ENCODE measurements around the gene GHDC. TPM values are rescaled to one million over a fixed set of nuclear protein-coding genes. Genes with fewer than 3 reads are reported as not detected.
"Not testable (repeated sequence)": the region's sequence is repeated elsewhere in the genome, so short reads cannot be mapped to it uniquely, and the experiment has no call there.

GHDC gene
- total RNA-seq, 6 experiments from 2014 or later, result 8.8 to 23.9 (median 12.8) TPM

DNA sequence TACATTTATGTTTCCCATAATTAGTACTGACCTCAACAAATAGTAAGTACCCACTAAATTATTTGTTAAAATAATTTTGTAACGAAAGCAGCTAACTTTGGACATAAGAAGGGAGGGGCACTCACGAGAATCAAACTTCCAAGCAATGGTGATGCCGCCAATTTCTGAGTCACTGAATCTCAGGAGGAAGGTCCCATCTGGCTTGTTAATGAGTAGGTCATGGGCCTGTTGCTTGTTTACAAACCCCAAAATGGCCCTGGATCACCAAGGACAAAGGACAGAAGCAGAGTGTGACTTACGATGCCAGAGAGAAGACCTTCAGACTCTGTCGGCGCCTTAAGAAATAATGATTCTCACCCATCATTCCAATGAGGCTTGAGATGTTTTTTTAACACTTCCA lies 15.8 kb upstream of the GHDC start:
- intact Hi-C loops (cut with DNase I), result no loop called here
- peaks cover 0 to 45% (median 27%) of the 10 kb centered on the region in 4 donors for H3K36me3 ChIP-seq
- DNase-seq (no peak), ATAC-seq (no peak)
- no peaks in the 10 kb centered on the region for H3K27me3 ChIP-seq
- WGBS (ENCODE audit: insufficient coverage, low coverage, low lambda C conversion rate, missing lambda C conversion rate), result 83% methylated on average over 2 of the region's 6 CpGs
- H3K4me3 ChIP-seq, result no peak overlapping the region
- H3K9me3 ChIP-seq, result no peaks in the 10 kb centered on the region
- H3K27ac ChIP-seq, result no peak overlapping the region
- TF ChIP-seq POLR2A (IDR thresholded peaks at IDR 0.05), result no peak
- no peak for TF ChIP-seq CTCF (IDR thresholded peaks at IDR 0.05)
- no peaks in the 10 kb centered on the region for H3K4me1 ChIP-seq

DNA sequence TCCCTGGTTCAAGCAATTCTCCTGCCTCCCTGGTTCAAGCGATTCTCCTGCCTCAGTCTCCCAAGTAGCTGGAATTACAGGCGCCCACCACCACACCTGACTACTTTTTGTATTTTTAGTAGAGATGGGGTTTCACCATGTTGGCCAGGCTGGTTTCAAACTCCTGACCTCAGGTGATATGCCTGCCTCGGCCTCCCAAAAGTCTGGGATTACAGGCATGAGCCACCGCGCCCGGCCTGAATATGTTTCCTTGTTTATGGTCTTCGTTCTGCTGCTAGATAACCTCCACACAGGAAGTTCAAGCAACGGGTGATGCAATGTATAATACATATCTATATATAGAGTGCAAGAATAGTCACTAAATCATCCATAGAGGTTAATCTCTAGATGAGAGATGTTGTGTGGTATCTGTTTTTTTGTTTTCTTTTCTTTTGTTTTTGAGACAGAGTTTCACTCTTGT lies 11.9 kb upstream of the GHDC start:
- H3K27ac ChIP-seq; H3K4me3 ChIP-seq; H3K9me3 ChIP-seq; H3K27me3 ChIP-seq; DNase-seq; intact Hi-C loops (cut with DNase I); H3K4me1 ChIP-seq: not testable (repeated sequence)
- peak in 3 of 4 donors; percentile 39 to 44 (median 40) for ATAC-seq
- peaks cover 0 to 42% (median 23%) of the 10 kb centered on the region in 4 donors for H3K36me3 ChIP-seq
- WGBS (ENCODE audit: insufficient coverage, low coverage, low lambda C conversion rate, missing lambda C conversion rate), result 51% methylated on average over 8 of the region's 8 CpGs

- Histone ChIP-seq H3K4me3 (no peak overlapping the region), H3K9me3 (no peaks in the 10 kb centered on the region), H3K27ac (no peak overlapping the region), H3K36me3 (peaks cover 0 to 20% (median 7%) of the 10 kb centered on the region in 4 donors), H3K27me3 (no peaks in the 10 kb centered on the region), H3K4me1 (peaks cover 0 to 15% (median 5%) of the 10 kb centered on the region in 4 donors)
- no peak for DNase-seq
- ATAC-seq, result no peak
- intact Hi-C loops (cut with DNase I), result no loop called here
- no peak for TF ChIP-seq CTCF (IDR thresholded peaks at IDR 0.05)
- WGBS (ENCODE audit: insufficient coverage, low coverage, low lambda C conversion rate, missing lambda C conversion rate), result 82% methylated on average over 2 of the region's 2 CpGs
Observed at GRCh38 chr17:42203354-42203753, 9.1 kb upstream of the GHDC start.

- Histone ChIP-seq H3K9me3 (no peaks in the 10 kb centered on the region), H3K27ac (no peak overlapping the region), H3K36me3 (peaks cover 0 to 19% (median 7%) of the 10 kb centered on the region in 4 donors), H3K4me1 (peaks cover 0 to 15% (median 5%) of the 10 kb centered on the region in 4 donors), H3K4me3 (no peak overlapping the region), H3K27me3 (no peaks in the 10 kb centered on the region)
- intact Hi-C loops (cut with DNase I), result no loop called here
- TF ChIP-seq CTCF (IDR thresholded peaks at IDR 0.05), result no peak
- no peak for TF ChIP-seq POLR2A (IDR thresholded peaks at IDR 0.05)
- DNase-seq, result no peak
- ATAC-seq, result no peak
- 91% methylated on average over 5 of the region's 5 CpGs for WGBS (ENCODE audit: insufficient coverage, low coverage, low lambda C conversion rate, missing lambda C conversion rate)
Observed at GRCh38 chr17:42202696-42203095, 8.4 kb upstream of the GHDC start.

- no CpG with 5 or more reads among the region's 6 CpGs for WGBS (ENCODE audit: insufficient coverage, low coverage, low lambda C conversion rate, missing lambda C conversion rate)
- Histone ChIP-seq H3K27ac (no peak overlapping the region), H3K4me3 (no peak overlapping the region), H3K27me3 (no peaks in the 10 kb centered on the region), H3K36me3 (peaks cover 0 to 14% (median 6%) of the 10 kb centered on the region in 4 donors), H3K9me3 (no peaks in the 10 kb centered on the region), H3K4me1 (peaks cover 0 to 15% (median 5%) of the 10 kb centered on the region in 4 donors)
- DNase-seq (no peak), ATAC-seq (no peak)
- no peak for TF ChIP-seq POLR2A (IDR thresholded peaks at IDR 0.05)
- no peak for TF ChIP-seq CTCF (IDR thresholded peaks at IDR 0.05)
- intact Hi-C loops (cut with DNase I), result no loop called here
Observed at GRCh38 chr17:42202159-42202558, 7.9 kb upstream of the GHDC start.

Measured in right lobe of liver (tissue), 6 donors.